Erythroblast (primary cell): ENCODE results near the gene GRIP2.

ENCODE experiments used
- GATA1 ChIP-seq: IDR thresholded peaks from 2 replicates; pipeline ENCODE4 v1.6.1; 2011; ENCODE audit warnings: low read depth, mild to moderate bottlenecking, control low read depth, low read length, moderate library complexity
- POLR2A ChIP-seq: IDR thresholded peaks from 2 replicates; pipeline ENCODE4 v1.6.1; 2011; ENCODE audit warnings: mild to moderate bottlenecking, low read length

DNA sequence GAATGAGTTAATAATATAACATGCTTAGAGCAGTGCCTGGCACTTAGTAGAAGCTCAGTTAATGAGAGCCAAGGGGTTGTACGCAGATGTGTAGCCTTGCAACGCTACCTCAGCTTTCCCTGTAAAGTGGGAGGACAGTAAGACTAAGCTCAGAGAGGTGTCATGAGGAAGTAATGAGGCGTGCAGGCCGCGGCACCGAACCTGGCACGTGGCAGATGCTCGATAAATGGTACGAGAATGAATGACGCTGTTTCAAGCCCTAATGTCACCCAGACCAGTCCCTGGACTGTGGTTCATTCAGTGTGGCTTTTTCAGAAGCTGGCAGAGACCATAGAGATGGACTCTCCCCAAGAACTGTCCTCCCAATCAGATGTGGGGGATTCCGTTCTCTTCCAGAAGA, 21.2 kb downstream of the GRIP2 start:
- TF ChIP-seq POLR2A (no peak), GATA1 (no peak)
